HEK293 (cell line): Measurements from ENCODE around the gene RTN4.

Experiments used
- CTCF ChIA-PET: fragments of 350-600 bp; formaldehyde crosslinking; extraction: SDS; loops from one replicate; lab custom pipeline; 2021; ENCODE audit warnings: antibody characterized with exemption; lab: Yijun Ruan, JAX
- POLR2A ChIA-PET: fragments of 300-600 bp; formaldehyde crosslinking; extraction: SDS; loops from one replicate; lab custom pipeline; 2020; ENCODE audit warnings: antibody characterized with exemption, inconsistent platforms; lab: Yijun Ruan, JAX
- H3K27ac ChIP-seq: fragments of 200-500 bp; sonication (Bioruptor generic); 2 replicates; pipeline ENCODE4 v1.5.1; 2014; ENCODE audit warnings: low read depth, low read length, control low read depth, inconsistent platforms; ENCODE audit errors: extremely low read depth
- H3K36me3 ChIP-seq, 2 experiments: fragments of 200-500 bp in 1 of 2; sonication (Bioruptor generic) in 1 of 2; 1 replicate in 1 of 2; 2 replicates in 1 of 2; pipeline ENCODE4 v1.5.1; 2014 to 2017; ENCODE audit warnings: inconsistent platforms in 2 of 2, low read length in 2 of 2; ENCODE audit not compliant: control insufficient read depth in 2 of 2, insufficient read depth in 1 of 2
- H3K4me1 ChIP-seq: fragments of 200-500 bp; sonication (Bioruptor generic); 2 replicates; pipeline ENCODE4 v1.5.1; 2014; ENCODE audit warnings: mild to moderate bottlenecking, low read length, inconsistent platforms; ENCODE audit not compliant: control insufficient read depth, insufficient read depth
- H3K4me3 ChIP-seq: 2 replicates; pipeline ENCODE4 v1.5.1; 2011; ENCODE audit warnings: low read depth, mild to moderate bottlenecking, control low read depth, low read length, moderate library complexity
- H3K9me3 ChIP-seq: fragments of 200-500 bp; sonication (Bioruptor generic); 2 replicates; pipeline ENCODE4 v1.5.1; 2014; ENCODE audit warnings: low read depth, low read length, inconsistent platforms; ENCODE audit not compliant: control insufficient read depth, insufficient read depth
- MYNN ChIP-seq: fragments of 450-650 bp; formaldehyde crosslinking; IDR thresholded peaks from 2 replicates; pipeline ENCODE4 v1.5.1; 2016; ENCODE audit warnings: missing biosample characterization, missing genetic modification characterization, borderline replicate concordance
- ZBTB17 ChIP-seq: fragments of 450-650 bp; formaldehyde crosslinking; IDR thresholded peaks from 2 replicates; pipeline ENCODE4 v1.5.1; 2016; ENCODE audit warnings: missing biosample characterization, missing genetic modification characterization
- ZIC2 ChIP-seq: fragments of 450-650 bp; formaldehyde crosslinking; IDR thresholded peaks from 2 replicates; pipeline ENCODE4 v1.5.1; 2016; ENCODE audit warnings: missing biosample characterization, missing genetic modification characterization
- ZNF132 ChIP-seq: fragments of 450-650 bp; formaldehyde crosslinking; IDR thresholded peaks from 2 replicates; pipeline ENCODE4 v1.5.1; 2017; ENCODE audit warnings: missing biosample characterization, missing genetic modification characterization, borderline replicate concordance
- ZNF341 ChIP-seq: fragments of 450-650 bp; formaldehyde crosslinking; IDR thresholded peaks from 2 replicates; pipeline ENCODE4; 2016; ENCODE audit warnings: low read depth, missing biosample characterization, missing genetic modification characterization
- ZNF362 ChIP-seq: fragments of 450-650 bp; formaldehyde crosslinking; IDR thresholded peaks from 2 replicates; pipeline ENCODE4 v1.5.1; 2016; ENCODE audit warnings: missing biosample characterization, missing genetic modification characterization
- ZNF488 ChIP-seq: fragments of 450-650 bp; formaldehyde crosslinking; IDR thresholded peaks from 2 replicates; pipeline ENCODE4 v1.5.1; 2016; ENCODE audit warnings: missing biosample characterization, missing genetic modification characterization
- TF ChIP-seq, protein P1 (sequence below): fragments of 450-650 bp; IDR thresholded peaks from 2 replicates; pipeline ENCODE4 v1.5.1; 2018; ENCODE audit warnings: missing biosample characterization, mild to moderate bottlenecking, missing genetic modification characterization
- TF ChIP-seq, protein P2 (sequence below): fragments of 450-650 bp; formaldehyde crosslinking; IDR thresholded peaks from 2 replicates; pipeline ENCODE4 v1.5.1; 2017; ENCODE audit warnings: missing biosample characterization, missing genetic modification characterization
- TF ChIP-seq, protein P3 (sequence below): fragments of 450-650 bp; formaldehyde crosslinking; IDR thresholded peaks from 2 replicates; pipeline ENCODE4 v1.5.1; 2017; ENCODE audit warnings: missing biosample characterization, missing genetic modification characterization

RTN4 gene

DNA sequence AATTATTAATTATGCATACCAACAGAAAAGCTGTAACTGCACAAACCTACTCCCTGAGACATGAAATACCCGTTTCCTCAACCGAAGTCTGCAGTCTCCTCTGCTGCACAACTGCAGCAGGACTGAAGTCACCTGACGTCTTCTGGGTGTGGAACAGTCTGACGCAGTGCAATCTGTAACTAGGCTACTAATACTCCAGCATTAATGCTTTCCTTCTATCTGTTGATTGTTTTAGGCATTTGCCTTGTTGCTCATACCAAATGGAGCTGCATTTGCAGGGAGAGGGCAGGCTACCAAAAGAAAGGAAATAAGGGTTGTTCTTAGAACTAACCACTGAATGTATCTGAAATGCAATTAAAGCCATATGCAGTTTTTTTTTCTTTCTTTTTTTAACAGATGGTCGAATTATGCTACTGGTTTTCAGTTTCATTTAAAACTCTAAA is 40.1 kb downstream of the RTN4 start (continued):
- TF ChIP-seq ZIC2 (tag by site-specific recombination) (no peak), ZBTB17 (peak; percentile 30; the same call in 1 of the 2 replicates), ZNF488 (no peak), ZNF362 (tag by site-specific recombination) (peak; percentile 71; the same call in 1 of the 2 replicates), ZNF341 (tag by site-specific recombination) (no peak)
- TF ChIP-seq, protein P1, sequence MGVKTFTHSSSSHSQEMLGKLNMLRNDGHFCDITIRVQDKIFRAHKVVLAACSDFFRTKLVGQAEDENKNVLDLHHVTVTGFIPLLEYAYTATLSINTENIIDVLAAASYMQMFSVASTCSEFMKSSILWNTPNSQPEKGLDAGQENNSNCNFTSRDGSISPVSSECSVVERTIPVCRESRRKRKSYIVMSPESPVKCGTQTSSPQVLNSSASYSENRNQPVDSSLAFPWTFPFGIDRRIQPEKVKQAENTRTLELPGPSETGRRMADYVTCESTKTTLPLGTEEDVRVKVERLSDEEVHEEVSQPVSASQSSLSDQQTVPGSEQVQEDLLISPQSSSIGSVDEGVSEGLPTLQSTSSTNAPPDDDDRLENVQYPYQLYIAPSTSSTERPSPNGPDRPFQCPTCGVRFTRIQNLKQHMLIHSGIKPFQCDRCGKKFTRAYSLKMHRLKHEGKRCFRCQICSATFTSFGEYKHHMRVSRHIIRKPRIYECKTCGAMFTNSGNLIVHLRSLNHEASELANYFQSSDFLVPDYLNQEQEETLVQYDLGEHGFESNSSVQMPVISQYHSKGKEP (tag by site-specific recombination), result peak; percentile 92
- TF ChIP-seq, protein P2, sequence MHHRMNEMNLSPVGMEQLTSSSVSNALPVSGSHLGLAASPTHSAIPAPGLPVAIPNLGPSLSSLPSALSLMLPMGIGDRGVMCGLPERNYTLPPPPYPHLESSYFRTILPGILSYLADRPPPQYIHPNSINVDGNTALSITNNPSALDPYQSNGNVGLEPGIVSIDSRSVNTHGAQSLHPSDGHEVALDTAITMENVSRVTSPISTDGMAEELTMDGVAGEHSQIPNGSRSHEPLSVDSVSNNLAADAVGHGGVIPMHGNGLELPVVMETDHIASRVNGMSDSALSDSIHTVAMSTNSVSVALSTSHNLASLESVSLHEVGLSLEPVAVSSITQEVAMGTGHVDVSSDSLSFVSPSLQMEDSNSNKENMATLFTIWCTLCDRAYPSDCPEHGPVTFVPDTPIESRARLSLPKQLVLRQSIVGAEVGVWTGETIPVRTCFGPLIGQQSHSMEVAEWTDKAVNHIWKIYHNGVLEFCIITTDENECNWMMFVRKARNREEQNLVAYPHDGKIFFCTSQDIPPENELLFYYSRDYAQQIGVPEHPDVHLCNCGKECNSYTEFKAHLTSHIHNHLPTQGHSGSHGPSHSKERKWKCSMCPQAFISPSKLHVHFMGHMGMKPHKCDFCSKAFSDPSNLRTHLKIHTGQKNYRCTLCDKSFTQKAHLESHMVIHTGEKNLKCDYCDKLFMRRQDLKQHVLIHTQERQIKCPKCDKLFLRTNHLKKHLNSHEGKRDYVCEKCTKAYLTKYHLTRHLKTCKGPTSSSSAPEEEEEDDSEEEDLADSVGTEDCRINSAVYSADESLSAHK (tag by site-specific recombination), result no peak

DNA sequence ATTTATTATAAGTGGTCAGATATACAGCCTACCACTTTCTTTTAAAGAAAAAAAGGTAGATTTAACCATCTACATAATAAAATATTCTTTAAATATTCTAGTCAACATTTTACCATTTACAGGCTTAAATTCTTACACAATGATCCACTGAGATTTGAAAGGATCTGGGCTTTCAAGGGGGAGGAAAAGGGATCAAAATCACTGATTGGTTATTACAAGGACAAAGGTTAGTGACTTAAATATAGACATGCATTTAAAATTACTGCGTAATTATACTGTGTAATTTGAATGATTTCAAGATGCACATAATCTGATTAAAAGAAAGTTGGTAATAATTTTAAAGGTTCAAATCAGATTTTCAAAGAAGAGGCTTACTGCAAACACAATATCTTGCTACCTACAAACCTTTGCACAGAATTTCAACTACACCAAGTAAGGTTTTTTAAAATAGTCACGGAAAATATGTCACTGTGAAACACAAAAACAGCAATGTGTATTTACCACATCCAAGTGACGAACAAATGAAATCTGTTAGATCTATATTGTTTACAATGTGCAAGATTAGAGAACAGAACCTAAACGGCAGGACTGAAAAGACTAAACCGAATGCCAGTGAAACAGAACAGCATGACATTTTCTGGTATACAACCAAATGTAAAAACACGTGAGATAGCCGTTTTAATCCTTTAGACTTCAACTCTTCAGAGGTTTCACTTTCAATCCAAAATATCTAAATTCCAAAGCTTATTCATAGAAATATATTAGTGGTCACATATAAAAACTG is 40.8 kb downstream of the RTN4 start:
- Histone ChIP-seq H3K36me3 (no peaks in the 10 kb centered on the region), H3K4me3 (no peak overlapping the region; the same call in 1 of the 2 replicates), H3K4me1 (peaks cover 37% of the 10 kb centered on the region), H3K9me3 (no peaks in the 10 kb centered on the region), H3K27ac (no peak overlapping the region)
- CTCF ChIA-PET, result interaction anchor here (0.7 to 1.2 kb wide), 2 partner anchors 177 to 343 kb away, joined by 3 read pairs; no protein-coding TSS in a partner anchor
- no peak for TF ChIP-seq MYNN (tag by site-specific recombination)
- POLR2A ChIA-PET, result no interaction called here

- ChIA-PET CTCF (interaction anchor here (0.6 to 1.7 kb wide), 2 partner anchors 23 to 106 kb away, joined by 3 to 4 read pairs; no protein-coding TSS in a partner anchor), POLR2A (interaction anchor here (0.6 kb wide), 1 partner anchor 414 kb away, joined by 3 read pairs; no protein-coding TSS in a partner anchor)
- TF ChIP-seq, protein P3, sequence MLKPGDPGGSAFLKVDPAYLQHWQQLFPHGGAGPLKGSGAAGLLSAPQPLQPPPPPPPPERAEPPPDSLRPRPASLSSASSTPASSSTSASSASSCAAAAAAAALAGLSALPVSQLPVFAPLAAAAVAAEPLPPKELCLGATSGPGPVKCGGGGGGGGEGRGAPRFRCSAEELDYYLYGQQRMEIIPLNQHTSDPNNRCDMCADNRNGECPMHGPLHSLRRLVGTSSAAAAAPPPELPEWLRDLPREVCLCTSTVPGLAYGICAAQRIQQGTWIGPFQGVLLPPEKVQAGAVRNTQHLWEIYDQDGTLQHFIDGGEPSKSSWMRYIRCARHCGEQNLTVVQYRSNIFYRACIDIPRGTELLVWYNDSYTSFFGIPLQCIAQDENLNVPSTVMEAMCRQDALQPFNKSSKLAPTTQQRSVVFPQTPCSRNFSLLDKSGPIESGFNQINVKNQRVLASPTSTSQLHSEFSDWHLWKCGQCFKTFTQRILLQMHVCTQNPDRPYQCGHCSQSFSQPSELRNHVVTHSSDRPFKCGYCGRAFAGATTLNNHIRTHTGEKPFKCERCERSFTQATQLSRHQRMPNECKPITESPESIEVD (tag by site-specific recombination), result 0 out of 2 replicates have a peak, but pooled peaks have one; percentile 21
- no peak for TF ChIP-seq ZNF132 (tag by site-specific recombination)
- Histone ChIP-seq H3K4me1 (peaks cover 26% of the 10 kb centered on the region), H3K27ac (no peak overlapping the region), H3K36me3 (no peaks in the 10 kb centered on the region), H3K4me3 (no peak overlapping the region), H3K9me3 (no peaks in the 10 kb centered on the region)
These were observed 43.9 kb downstream of the RTN4 start for GRCh38 chr2:55006306-55006705.
